ENCODE results near the gene WNT2. TPM values are rescaled to one million over a fixed set of nuclear protein-coding genes. Genes with fewer than 3 reads are reported as not detected.

The WNT2 gene
- total RNA-seq, 1 donor from 2014 or later, result 0.07 TPM

DNA sequence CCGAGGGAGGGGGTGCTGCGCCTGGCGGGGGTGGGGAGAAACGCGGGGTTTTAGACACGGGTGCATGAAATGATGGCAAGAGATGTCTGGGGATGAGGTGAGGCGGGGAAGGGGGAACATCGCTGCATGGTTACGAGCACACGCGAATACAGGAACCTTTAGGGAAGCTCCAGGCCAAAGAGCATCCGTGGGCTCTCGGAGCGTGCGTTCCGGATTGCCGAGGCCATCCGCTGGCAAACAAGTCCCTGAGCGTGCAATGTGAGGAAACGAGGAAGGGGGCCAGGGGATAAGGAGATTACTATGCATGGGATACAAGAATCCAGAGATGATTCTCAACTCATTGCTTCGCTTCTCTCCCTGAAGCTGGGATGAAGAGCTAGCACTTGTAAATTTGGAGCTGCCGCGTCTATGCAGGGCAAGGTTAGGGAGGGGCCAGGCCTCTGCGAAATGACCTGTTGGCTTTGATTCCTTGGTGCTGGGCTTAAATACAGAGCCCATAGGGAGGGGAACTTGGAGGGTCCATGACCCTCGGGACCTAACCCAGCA, 520 bp upstream of the WNT2 start:
- no peak overlapping the region for H3K27ac ChIP-seq (ENCODE audit: low read depth, low read length)
- H3K27me3 ChIP-seq (ENCODE audit: insufficient read depth, low read length), result peaks cover 42% of the 10 kb centered on the region
- peak overlapping the region; percentile 97 for H3K4me2 ChIP-seq (ENCODE audit: low read length)
- no peaks in the 10 kb centered on the region for H3K36me3 ChIP-seq (ENCODE audit: insufficient read depth, low read length)
- no peaks in the 10 kb centered on the region for H3K9me3 ChIP-seq (ENCODE audit: insufficient read depth, low read depth, low read length)
- peak overlapping the region; percentile 63 for H3K4me3 ChIP-seq (ENCODE audit: insufficient read depth, low read depth, low read length)
- peaks cover 52% of the 10 kb centered on the region for H3K27me3 Mint-ChIP-seq (ENCODE audit: low read depth, unreplicated experiment)
- peaks cover 7% of the 10 kb centered on the region for H3K9me3 Mint-ChIP-seq (ENCODE audit: unreplicated experiment)
- H3K9ac ChIP-seq (ENCODE audit: low read length), result peak overlapping the region; percentile 56
- no peak overlapping the region for H3K27ac Mint-ChIP-seq (ENCODE audit: unreplicated experiment)
- peak overlapping the region; percentile 84 for H3K4me3 Mint-ChIP-seq (ENCODE audit: unreplicated experiment)
- no peaks in the 10 kb centered on the region for H4K20me1 ChIP-seq (ENCODE audit: insufficient read depth, low read length)
- no peaks in the 10 kb centered on the region for H3K79me2 ChIP-seq (ENCODE audit: insufficient read depth, low read length)
- H2AFZ ChIP-seq (ENCODE audit: low read depth, low read length), result peak overlapping the region; percentile 80
- FAIRE-seq (no peak), DNase-seq (ENCODE audit: low read depth) (peak; percentile 48)
- peaks cover 25% of the 10 kb centered on the region for H3K4me1 ChIP-seq (ENCODE audit: insufficient read depth, low read length)
- TF ChIP-seq, protein P1, sequence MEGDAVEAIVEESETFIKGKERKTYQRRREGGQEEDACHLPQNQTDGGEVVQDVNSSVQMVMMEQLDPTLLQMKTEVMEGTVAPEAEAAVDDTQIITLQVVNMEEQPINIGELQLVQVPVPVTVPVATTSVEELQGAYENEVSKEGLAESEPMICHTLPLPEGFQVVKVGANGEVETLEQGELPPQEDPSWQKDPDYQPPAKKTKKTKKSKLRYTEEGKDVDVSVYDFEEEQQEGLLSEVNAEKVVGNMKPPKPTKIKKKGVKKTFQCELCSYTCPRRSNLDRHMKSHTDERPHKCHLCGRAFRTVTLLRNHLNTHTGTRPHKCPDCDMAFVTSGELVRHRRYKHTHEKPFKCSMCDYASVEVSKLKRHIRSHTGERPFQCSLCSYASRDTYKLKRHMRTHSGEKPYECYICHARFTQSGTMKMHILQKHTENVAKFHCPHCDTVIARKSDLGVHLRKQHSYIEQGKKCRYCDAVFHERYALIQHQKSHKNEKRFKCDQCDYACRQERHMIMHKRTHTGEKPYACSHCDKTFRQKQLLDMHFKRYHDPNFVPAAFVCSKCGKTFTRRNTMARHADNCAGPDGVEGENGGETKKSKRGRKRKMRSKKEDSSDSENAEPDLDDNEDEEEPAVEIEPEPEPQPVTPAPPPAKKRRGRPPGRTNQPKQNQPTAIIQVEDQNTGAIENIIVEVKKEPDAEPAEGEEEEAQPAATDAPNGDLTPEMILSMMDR (IDR thresholded peaks at IDR 0.05; ENCODE audit: insufficient read depth, low read depth, low read length), result no peak
- no peak for TF ChIP-seq EZH2 (IDR thresholded peaks at IDR 0.05; ENCODE audit: insufficient read depth, low read length)
- no peaks in the 10 kb centered on the region for H3K36me3 Mint-ChIP-seq (ENCODE audit: low read depth, unreplicated experiment)
- no peaks in the 10 kb centered on the region for H3K4me1 Mint-ChIP-seq (ENCODE audit: low read depth, unreplicated experiment)

DNA sequence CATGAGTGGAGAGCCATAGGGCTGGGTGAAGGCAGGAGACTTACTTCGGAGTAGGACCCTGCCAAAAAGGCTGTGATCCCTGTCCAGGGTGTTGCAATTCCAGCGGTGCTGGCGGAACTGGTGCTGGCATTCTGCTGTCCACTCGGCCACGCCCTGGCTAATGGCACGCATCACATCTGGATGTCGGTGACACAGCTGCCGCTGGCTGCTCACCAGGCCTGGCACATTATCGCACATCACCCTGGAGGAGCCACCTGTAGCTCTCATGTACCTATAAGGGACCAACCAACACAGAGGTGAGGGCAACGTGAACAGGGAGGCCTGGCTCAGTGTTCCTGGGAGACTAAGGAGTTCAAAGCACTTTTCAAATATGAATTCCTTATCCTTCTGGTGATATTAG, 2.3 kb downstream of the WNT2 start:
- FAIRE-seq, result no peak
- no peaks in the 10 kb centered on the region for H4K20me1 ChIP-seq (ENCODE audit: insufficient read depth, low read length)
- H3K27me3 ChIP-seq (ENCODE audit: insufficient read depth, low read length), result peaks cover 42% of the 10 kb centered on the region
- no peak overlapping the region for H3K27ac ChIP-seq (ENCODE audit: low read depth, low read length)
- Mint-ChIP-seq H3K36me3 (ENCODE audit: low read depth, unreplicated experiment) (no peaks in the 10 kb centered on the region), H3K4me3 (ENCODE audit: unreplicated experiment) (no peak overlapping the region), H3K27me3 (ENCODE audit: low read depth, unreplicated experiment) (peaks cover 64% of the 10 kb centered on the region), H3K9me3 (ENCODE audit: unreplicated experiment) (peaks cover 3% of the 10 kb centered on the region), H3K27ac (ENCODE audit: unreplicated experiment) (no peak overlapping the region), H3K4me1 (ENCODE audit: low read depth, unreplicated experiment) (no peaks in the 10 kb centered on the region)
- no peak overlapping the region for H3K4me3 ChIP-seq (ENCODE audit: insufficient read depth, low read depth, low read length)
- H3K9me3 ChIP-seq (ENCODE audit: insufficient read depth, low read depth, low read length), result no peaks in the 10 kb centered on the region
- TF ChIP-seq EZH2 (IDR thresholded peaks at IDR 0.05; ENCODE audit: insufficient read depth, low read length), result no peak
- TF ChIP-seq, protein P1 (IDR thresholded peaks at IDR 0.05; ENCODE audit: insufficient read depth, low read depth, low read length), result no peak
- no peak overlapping the region for H2AFZ ChIP-seq (ENCODE audit: low read depth, low read length)
- H3K9ac ChIP-seq (ENCODE audit: low read length), result no peak overlapping the region
- no peak overlapping the region for H3K4me2 ChIP-seq (ENCODE audit: low read length)
- H3K36me3 ChIP-seq (ENCODE audit: insufficient read depth, low read length), result no peaks in the 10 kb centered on the region
- DNase-seq (ENCODE audit: low read depth), result no peak
- peaks cover 22% of the 10 kb centered on the region for H3K4me1 ChIP-seq (ENCODE audit: insufficient read depth, low read length)
- no peaks in the 10 kb centered on the region for H3K79me2 ChIP-seq (ENCODE audit: insufficient read depth, low read length)

DNA sequence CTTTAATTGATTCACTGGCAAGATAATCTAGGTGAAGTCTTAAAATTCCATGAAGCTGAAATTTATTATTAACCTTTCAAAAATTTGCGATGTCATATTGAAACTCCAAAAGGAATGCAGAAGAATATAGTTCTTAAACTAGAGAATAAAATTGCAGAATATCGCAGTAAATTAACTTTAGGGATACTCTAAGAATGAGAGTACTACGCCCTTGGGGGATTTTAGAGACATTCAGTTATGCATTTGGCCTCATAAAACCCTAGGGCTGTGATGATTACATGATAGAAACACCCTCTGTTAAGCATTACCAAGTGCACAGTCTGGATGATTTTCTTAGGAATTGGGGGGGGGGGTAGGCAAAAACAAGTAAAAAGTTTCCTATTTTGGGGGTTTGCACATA, 3.7 kb downstream of the WNT2 start:
- no peak overlapping the region for H3K4me3 ChIP-seq (ENCODE audit: insufficient read depth, low read depth, low read length)
- peaks cover 15% of the 10 kb centered on the region for H3K4me1 ChIP-seq (ENCODE audit: insufficient read depth, low read length)
- Mint-ChIP-seq H3K27ac (ENCODE audit: unreplicated experiment) (no peak overlapping the region), H3K4me1 (ENCODE audit: low read depth, unreplicated experiment) (no peaks in the 10 kb centered on the region), H3K27me3 (ENCODE audit: low read depth, unreplicated experiment) (peaks cover 65% of the 10 kb centered on the region), H3K9me3 (ENCODE audit: unreplicated experiment) (peaks cover 3% of the 10 kb centered on the region), H3K36me3 (ENCODE audit: low read depth, unreplicated experiment) (no peaks in the 10 kb centered on the region), H3K4me3 (ENCODE audit: unreplicated experiment) (no peak overlapping the region)
- TF ChIP-seq, protein P1 (IDR thresholded peaks at IDR 0.05; ENCODE audit: insufficient read depth, low read depth, low read length), result no peak
- no peak for TF ChIP-seq EZH2 (IDR thresholded peaks at IDR 0.05; ENCODE audit: insufficient read depth, low read length)
- H3K9me3 ChIP-seq (ENCODE audit: insufficient read depth, low read depth, low read length), result no peaks in the 10 kb centered on the region
- H3K27ac ChIP-seq (ENCODE audit: low read depth, low read length), result no peak overlapping the region
- H4K20me1 ChIP-seq (ENCODE audit: insufficient read depth, low read length), result no peaks in the 10 kb centered on the region
- no peaks in the 10 kb centered on the region for H3K36me3 ChIP-seq (ENCODE audit: insufficient read depth, low read length)
- H3K27me3 ChIP-seq (ENCODE audit: insufficient read depth, low read length), result peaks cover 42% of the 10 kb centered on the region
- H3K9ac ChIP-seq (ENCODE audit: low read length), result no peak overlapping the region
- FAIRE-seq, result no peak
- no peak overlapping the region for H2AFZ ChIP-seq (ENCODE audit: low read depth, low read length)
- no peaks in the 10 kb centered on the region for H3K79me2 ChIP-seq (ENCODE audit: insufficient read depth, low read length)
- no peak for DNase-seq (ENCODE audit: low read depth)
- H3K4me2 ChIP-seq (ENCODE audit: low read length), result no peak overlapping the region
